SK-N-SH (cell line): ENCODE measurements around the gene NCF2. TPM values are rescaled to one million over a fixed set of nuclear protein-coding genes. Genes with fewer than 3 reads are reported as not detected.

ENCODE experiments used
- CTCF ChIA-PET: fragments of 300-600, 350-600 bp; formaldehyde crosslinking; extraction: SDS; loops from one replicate; lab custom pipeline; 2021; lab: Yijun Ruan, JAX
- POLR2A ChIA-PET: fragments of 350-600 bp; sonication (Branson Sonifier 250); formaldehyde crosslinking; extraction: SDS; loops from one replicate; lab custom pipeline; 2020; ENCODE audit warnings: antibody characterized with exemption, inconsistent platforms; lab: Yijun Ruan, JAX
- DNase-seq: peaks from one replicate; pipeline ENCODE4 v3.0.0; 2012
- H2AFZ ChIP-seq: fragments of 200-600 bp; sonication (generic); 2 replicates; pipeline ENCODE4 v1.8.1; 2016; ENCODE audit warnings: antibody characterized with exemption, mild to moderate bottlenecking, low read depth
- H3F3A ChIP-seq: fragments of 200-600 bp; sonication (generic); replicated peaks from 2 replicates; pipeline ENCODE3; 2016; ENCODE audit warnings: antibody characterized with exemption, mild to moderate bottlenecking; ENCODE audit not compliant: insufficient read depth
- H3K27ac ChIP-seq, 2 experiments: fragments of 200-500 bp in 1 of 2; fragments of 200-600 bp in 1 of 2; sonication (Bioruptor generic) in 1 of 2; sonication (generic), shearing (Covaris generic) in 1 of 2; 2 replicates each; pipeline versions ENCODE4 v1.5.1 to v1.6.1; 2014 to 2016; ENCODE audit warnings: low read depth in 2 of 2, inconsistent platforms in 1 of 2, low read length in 1 of 2, mild to moderate bottlenecking in 1 of 2, mixed read lengths in 1 of 2
- H3K27me3 ChIP-seq: fragments of 200-600 bp; sonication (generic), shearing (Covaris generic); 2 replicates; pipeline ENCODE4 v1.6.1; 2016; ENCODE audit warnings: mixed run types; ENCODE audit not compliant: insufficient read depth
- H3K36me3 ChIP-seq, 2 experiments: fragments of 200-500 bp in 1 of 2; fragments of 200-600 bp in 1 of 2; sonication (Bioruptor generic) in 1 of 2; sonication (generic) in 1 of 2; replicated peaks in 1 of 2; 2 replicates each; pipeline versions ENCODE3 to v1.5.1; 2014 to 2016; ENCODE audit warnings: low read length in 1 of 2, mild to moderate bottlenecking in 1 of 2; ENCODE audit not compliant: insufficient read depth in 2 of 2, control insufficient read depth in 1 of 2
- H3K4me1 ChIP-seq, 2 experiments: fragments of 200-500 bp in 1 of 2; fragments of 200-600 bp in 1 of 2; sonication (Bioruptor generic) in 1 of 2; sonication (generic), shearing (Covaris generic) in 1 of 2; 2 replicates each; pipeline versions ENCODE4 v1.5.1 to v1.6.1; 2014 to 2016; ENCODE audit warnings: low read depth in 1 of 2, low read length in 1 of 2, mixed run types in 1 of 2; ENCODE audit not compliant: insufficient read depth in 2 of 2, control insufficient read depth in 1 of 2
- H3K4me2 ChIP-seq: fragments of 200-600 bp; sonication (generic), shearing (Covaris generic); 2 replicates; pipeline ENCODE4 v1.6.1; 2017; ENCODE audit warnings: mixed run types
- H3K4me3 ChIP-seq, 2 experiments: fragments of 200-500 bp in 1 of 2; fragments of 200-600 bp in 1 of 2; sonication (Bioruptor generic) in 1 of 2; sonication (generic), shearing (Covaris generic) in 1 of 2; 2 replicates each; pipeline versions ENCODE4 v1.5.1 to v1.8.1; 2014 to 2016; ENCODE audit warnings: low read depth in 2 of 2, inconsistent platforms in 1 of 2, low read length in 1 of 2, mild to moderate bottlenecking in 1 of 2, mixed read lengths in 1 of 2, moderate library complexity in 1 of 2
- H3K79me2 ChIP-seq: fragments of 200-600 bp; sonication (generic); 2 replicates; pipeline ENCODE4 v1.8.1; 2017; ENCODE audit warnings: mild to moderate bottlenecking; ENCODE audit not compliant: insufficient read depth
- H3K9ac ChIP-seq: fragments of 200-600 bp; sonication (generic); 2 replicates; pipeline ENCODE4 v1.6.1; 2017; ENCODE audit warnings: mixed run types
- H3K9me2 ChIP-seq: fragments of 200-600 bp; sonication (generic); 2 replicates; pipeline ENCODE4 v1.6.1; 2017; ENCODE audit warnings: mixed run types
- H3K9me3 ChIP-seq: fragments of 200-600 bp; sonication (generic); 2 replicates; pipeline ENCODE4 v1.6.1; 2017; ENCODE audit warnings: mixed run types, mild to moderate bottlenecking, moderate library complexity
- H4K20me1 ChIP-seq: fragments of 200-600 bp; sonication (generic); 2 replicates; pipeline ENCODE4 v1.6.1; 2017; ENCODE audit warnings: mild to moderate bottlenecking, mixed run types; ENCODE audit not compliant: insufficient read depth
- CTCF ChIP-seq: fragments of 200-600 bp; sonication (generic); IDR thresholded peaks from 2 replicates; pipeline ENCODE4 v1.6.1; 2017; ENCODE audit warnings: antibody characterized with exemption, mild to moderate bottlenecking, moderate library complexity
- ELF1 ChIP-seq: IDR thresholded peaks from 2 replicates; pipeline ENCODE4 v1.4.0; 2012
- EZH2phosphoT487 ChIP-seq: fragments of 200-600 bp; sonication (generic); IDR thresholded peaks from 2 replicates; pipeline ENCODE4 v1.6.1; 2017; ENCODE audit warnings: low read depth, mixed run types, mild to moderate bottlenecking, antibody characterized with exemption, moderate library complexity, borderline replicate concordance
- FOSL2 ChIP-seq: IDR thresholded peaks from 2 replicates; pipeline ENCODE4 v1.4.0; 2012; ENCODE audit warnings: low read depth, mild to moderate bottlenecking, moderate library complexity, borderline replicate concordance
- FOXJ3 ChIP-seq: sonication (generic); formaldehyde crosslinking; IDR thresholded peaks from 2 replicates; pipeline ENCODE4 v1.5.1; 2020; ENCODE audit warnings: mild to moderate bottlenecking, missing genetic modification reagents
- GATA2 ChIP-seq: sonication (generic); formaldehyde crosslinking; IDR thresholded peaks from 2 replicates; pipeline ENCODE4 v1.5.0; 2020; ENCODE audit warnings: mild to moderate bottlenecking, missing genetic modification reagents
- MAX ChIP-seq: IDR thresholded peaks from 2 replicates; pipeline ENCODE4 v1.4.0; 2012; ENCODE audit warnings: low read depth
- MEF2A ChIP-seq: IDR thresholded peaks from 2 replicates; pipeline ENCODE4 v1.4.0; 2012; ENCODE audit warnings: low read depth, borderline replicate concordance
- MXI1 ChIP-seq: IDR thresholded peaks from 2 replicates; pipeline ENCODE4 v1.6.1; 2012; ENCODE audit warnings: mild to moderate bottlenecking, low read depth, low read length, improper control_type of control experiment
- RAD21 ChIP-seq: IDR thresholded peaks from 2 replicates; pipeline ENCODE4 v1.6.1; 2012; ENCODE audit warnings: mild to moderate bottlenecking, low read length
- RCOR1 ChIP-seq: fragments of 150-350 bp; IDR thresholded peaks from 2 replicates; pipeline ENCODE4 v1.6.1; 2017; ENCODE audit warnings: antibody characterized with exemption, low read length
- REST ChIP-seq: IDR thresholded peaks from 2 replicates; pipeline ENCODE4 v1.6.1; 2012; ENCODE audit warnings: mild to moderate bottlenecking, low read depth, low read length, moderate library complexity
- RFX5 ChIP-seq: IDR thresholded peaks from 2 replicates; pipeline ENCODE4 v1.6.1; 2012; ENCODE audit warnings: mild to moderate bottlenecking, improper control_type of control experiment, low read length
- SIN3A ChIP-seq: IDR thresholded peaks from 2 replicates; pipeline ENCODE4 v1.6.1; 2012; ENCODE audit warnings: low read depth, mild to moderate bottlenecking, low read length, moderate library complexity, borderline replicate concordance
- TAF1 ChIP-seq: IDR thresholded peaks from 2 replicates; pipeline ENCODE4 v1.6.1; 2012; ENCODE audit warnings: low read depth, mild to moderate bottlenecking, low read length, moderate library complexity, borderline replicate concordance
- TEAD4 ChIP-seq: IDR thresholded peaks from 2 replicates; pipeline ENCODE4 v1.4.0; 2012; ENCODE audit warnings: mild to moderate bottlenecking, borderline replicate concordance; ENCODE audit not compliant: insufficient read depth
- USF2 ChIP-seq: fragments of 150-350 bp; IDR thresholded peaks from 2 replicates; pipeline ENCODE4 v1.6.1; 2017; ENCODE audit warnings: antibody characterized with exemption, low read length, low read depth, borderline replicate concordance
- YY1 ChIP-seq: IDR thresholded peaks from 2 replicates; pipeline ENCODE4 v1.4.0; 2012; ENCODE audit warnings: low read depth, mild to moderate bottlenecking
- WGBS: methylation state at CpG from one replicate; pipeline ENCODE4 v1.1.6; 2017; ENCODE audit warnings: low lambda C conversion rate; 5-methylcytosine and 5-hydroxymethylcytosine counted together
- polyA plus RNA-seq, 3 experiments: library from polyadenylated mRNA; depleted of rRNA; stranded (reverse); fragments of >200 nt; gene quantifications; 2 replicates each; pipeline ENCODE4 v1.2.3, GENCODE V29; 2012

NCF2 gene
- polyA plus RNA-seq, 1 of the 3 experiments (the other 2 are of a cell fraction), result 2.0 TPM

GRCh38 chr1:183592733-183593132 is 2.5 kb upstream of the NCF2 start:
- CTCF ChIA-PET, result no interaction called here
- POLR2A ChIA-PET, result no interaction called here
- Histone ChIP-seq H3K4me2 (no peak overlapping the region), H3K9ac (no peak overlapping the region), H3K4me3 (no peak overlapping the region), H3K9me2 (no peaks in the 10 kb centered on the region), H3K9me3 (no peaks in the 10 kb centered on the region), H3K27ac (no peak overlapping the region), H3K79me2 (no peaks in the 10 kb centered on the region), H3K27me3 (no peaks in the 10 kb centered on the region), H4K20me1 (no peaks in the 10 kb centered on the region), H3K36me3 (no peaks in the 10 kb centered on the region), H2AFZ (no peak overlapping the region), H3K4me1 (peaks cover 0 to under 1% of the 10 kb centered on the region in 2 experiments; a peak in 1 of 4 replicates), H3F3A (no peaks in the 10 kb centered on the region)
- WGBS, result 87% methylated on average over 7 of the region's 7 CpGs
- TF ChIP-seq MAX (no peak), REST (no peak), RCOR1 (no peak), MXI1 (no peak), GATA2 (CRISPR knock-in tag) (no peak), MEF2A (no peak), FOSL2 (no peak), YY1 (no peak), FOXJ3 (CRISPR knock-in tag) (no peak), TAF1 (no peak), RFX5 (no peak), ELF1 (no peak), TEAD4 (no peak)
- DNase-seq, result no peak

DNA sequence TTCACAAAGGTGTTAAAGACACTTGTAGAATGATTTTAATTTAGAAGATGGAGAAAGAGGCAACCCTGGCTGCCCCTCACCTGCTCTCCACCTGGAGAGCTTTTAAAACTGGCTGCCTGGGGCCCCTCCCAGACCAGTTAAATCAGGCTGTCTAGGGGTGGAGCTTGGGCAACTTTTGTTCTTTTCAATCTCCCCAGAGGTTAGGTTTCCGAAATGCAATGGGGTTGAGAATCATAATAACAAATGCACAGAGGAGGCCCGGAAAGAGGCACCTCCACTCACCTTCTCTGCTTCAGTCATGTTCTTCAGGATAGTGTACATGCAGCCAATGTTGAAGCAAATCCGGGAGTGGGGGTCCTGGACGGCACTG is 400 bp downstream of the NCF2 start:
- CTCF ChIA-PET, result no interaction called here
- Histone ChIP-seq H2AFZ (no peak overlapping the region), H3K9ac (no peak overlapping the region), H3K79me2 (no peaks in the 10 kb centered on the region), H3K9me2 (no peaks in the 10 kb centered on the region), H3K4me3 (no peak overlapping the region), H3K4me1 (no peaks in the 10 kb centered on the region), H3K4me2 (no peak overlapping the region), H3F3A (no peaks in the 10 kb centered on the region), H3K27me3 (no peaks in the 10 kb centered on the region), H3K36me3 (no peaks in the 10 kb centered on the region), H3K27ac (no peak overlapping the region), H3K9me3 (no peaks in the 10 kb centered on the region), H4K20me1 (no peaks in the 10 kb centered on the region)
- 73% methylated on average over 4 of the region's 4 CpGs for WGBS
- TF ChIP-seq SIN3A (no peak), MAX (no peak), RCOR1 (no peak), CTCF (no peak), EZH2phosphoT487 (no peak), RAD21 (no peak), USF2 (no peak)
- POLR2A ChIA-PET, result no interaction called here
- DNase-seq, result no peak
